SJSA1 (cell line): ENCODE data around the gene F2RL3. TPM values are rescaled to one million over a fixed set of nuclear protein-coding genes. Genes with fewer than 3 reads are reported as not detected.
"Not testable (repeated sequence)": the region's sequence is repeated elsewhere in the genome, so short reads cannot be mapped to it uniquely, and the experiment has no call there.

Experiments used
- DNase-seq, 2 experiments: peaks; one replicate each; pipeline ENCODE4 v3.0.0-alpha.2; 2015 to 2020; ENCODE audit warnings: low spot score in 2 of 2, low read depth in 1 of 2
- H3K27ac ChIP-seq: fragments of 250-450 bp; sonication (Bioruptor Pico); 2 replicates; pipeline ENCODE4 v1.5.1; 2020; ENCODE audit warnings: mild to moderate bottlenecking, moderate library complexity
- H3K27me3 ChIP-seq: fragments of 250-450 bp; sonication (Bioruptor Pico); replicated peaks from 2 replicates; pipeline ENCODE4 v1.5.1; 2020; ENCODE audit warnings: mild to moderate bottlenecking, moderate library complexity
- H3K36me3 ChIP-seq: fragments of 250-450 bp; sonication (Bioruptor Pico); 2 replicates; pipeline ENCODE4 v1.5.1; 2020; ENCODE audit warnings: mild to moderate bottlenecking
- H3K4me1 ChIP-seq: fragments of 250-450 bp; sonication (Bioruptor Pico); replicated peaks from 2 replicates; pipeline ENCODE4 v1.6.1; 2021; ENCODE audit warnings: mild to moderate bottlenecking
- H3K4me3 ChIP-seq: fragments of 250-450 bp; sonication (Bioruptor Pico); 2 replicates; pipeline ENCODE4 v1.5.1; 2020; ENCODE audit warnings: mild to moderate bottlenecking
- H3K9me3 ChIP-seq: fragments of 250-450 bp; sonication (Bioruptor Pico); replicated peaks from 2 replicates; pipeline ENCODE4 v1.5.1; 2020; ENCODE audit warnings: mild to moderate bottlenecking
- total RNA-seq: library from RNA; depleted of rRNA; stranded (reverse); fragments of >200 nt; shearing (Covaris generic); gene quantifications from 2 replicates; pipeline ENCODE4 v1.2.3, GENCODE V29; 2014; rRNA removed

Gene F2RL3
- total RNA-seq, 1 experiment from 2014 or later: 0.37 TPM

DNA sequence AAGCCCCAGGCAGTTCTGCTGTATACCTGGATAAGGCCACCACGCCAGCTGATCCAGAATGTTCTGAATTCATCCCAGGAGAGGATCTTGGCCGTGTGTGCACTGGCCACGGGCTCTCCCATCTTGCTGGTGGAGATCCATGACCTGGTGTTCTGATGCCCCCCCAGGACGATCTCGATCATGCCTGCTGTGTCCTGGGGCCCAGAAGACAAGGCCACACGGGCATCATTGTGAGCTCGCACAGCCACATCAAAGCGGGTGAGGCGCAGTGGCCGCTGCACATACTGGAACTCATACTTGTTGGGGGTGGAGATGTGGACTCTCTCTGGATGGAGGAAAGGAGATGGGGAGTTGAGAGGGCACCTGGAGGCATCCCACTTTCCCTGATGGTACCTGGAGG is 40.1 kb downstream of the F2RL3 start:
- DNase-seq: no peak
- peaks cover 6% of the 10 kb centered on the region; the same call in 1 of the 2 replicates for H3K9me3 ChIP-seq
- no peaks in the 10 kb centered on the region for H3K27me3 ChIP-seq
- H3K36me3 ChIP-seq: no peaks in the 10 kb centered on the region
- no peaks in the 10 kb centered on the region for H3K4me1 ChIP-seq
- no peak overlapping the region for H3K27ac ChIP-seq
- H3K4me3 ChIP-seq: no peak overlapping the region

DNA sequence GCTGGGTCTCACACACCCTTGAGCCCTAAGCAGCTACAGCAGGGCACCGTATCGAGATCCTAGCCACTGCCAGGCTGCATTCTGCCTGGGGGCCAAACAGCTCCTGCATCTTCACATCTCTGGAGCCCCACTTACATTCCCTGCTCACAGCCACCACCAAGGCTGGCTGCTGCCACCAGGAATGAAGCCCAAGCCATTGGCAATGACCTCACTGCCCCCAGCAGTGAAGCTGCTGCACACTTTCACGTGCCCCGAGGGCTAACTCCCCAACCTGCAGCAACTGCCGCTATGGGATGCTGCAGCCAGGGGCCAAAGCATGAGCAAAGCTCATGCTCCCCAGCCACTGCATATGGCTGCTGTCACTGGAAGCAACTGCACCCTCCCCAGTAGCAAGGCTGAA is 42.0 kb downstream of the F2RL3 start:
- Histone ChIP-seq H3K9me3 (0 out of 2 replicates have a peak, but pooled peaks cover 3% of the 10 kb centered on the region), H3K36me3 (no peaks in the 10 kb centered on the region), H3K27ac (no peak overlapping the region), H3K4me3 (no peak overlapping the region), H3K4me1 (no peaks in the 10 kb centered on the region), H3K27me3 (no peaks in the 10 kb centered on the region)
- DNase-seq: no peak

DNA sequence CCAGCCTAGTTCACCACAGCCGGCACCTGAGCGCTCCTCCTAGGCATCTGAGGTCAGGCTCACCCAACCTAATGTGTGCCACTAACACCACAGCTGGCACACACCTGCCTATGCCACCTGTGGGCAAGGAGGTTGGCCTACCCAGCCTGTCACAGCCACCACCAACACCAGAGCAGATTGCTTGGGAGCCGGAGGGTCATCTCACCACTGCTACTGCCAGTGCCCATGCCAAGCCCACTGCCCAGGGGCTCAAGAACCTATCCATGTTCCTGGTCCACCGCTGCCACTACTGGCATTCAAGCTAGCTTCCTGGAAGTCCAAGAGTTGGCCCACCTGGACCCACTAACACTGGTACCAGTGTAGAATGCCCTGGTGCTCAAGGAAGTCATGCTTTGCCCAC is 42.5 kb downstream of the F2RL3 start:
- Histone ChIP-seq H3K27me3 (no peaks in the 10 kb centered on the region), H3K4me3 (no peak overlapping the region), H3K4me1 (no peaks in the 10 kb centered on the region), H3K9me3 (0 out of 2 replicates have a peak, but pooled peaks cover 3% of the 10 kb centered on the region), H3K27ac (no peak overlapping the region), H3K36me3 (no peaks in the 10 kb centered on the region)
- DNase-seq: no peak

GRCh38 chr19:16934489-16934888 is 45.7 kb downstream of the F2RL3 start:
- no peaks in the 10 kb centered on the region for H3K27me3 ChIP-seq
- H3K27ac ChIP-seq: no peak overlapping the region
- H3K9me3 ChIP-seq: 0 out of 2 replicates have a peak, but pooled peaks cover 3% of the 10 kb centered on the region
- no peak for DNase-seq
- no peaks in the 10 kb centered on the region for H3K4me1 ChIP-seq
- H3K36me3 ChIP-seq: no peaks in the 10 kb centered on the region
- H3K4me3 ChIP-seq: no peak overlapping the region

DNA sequence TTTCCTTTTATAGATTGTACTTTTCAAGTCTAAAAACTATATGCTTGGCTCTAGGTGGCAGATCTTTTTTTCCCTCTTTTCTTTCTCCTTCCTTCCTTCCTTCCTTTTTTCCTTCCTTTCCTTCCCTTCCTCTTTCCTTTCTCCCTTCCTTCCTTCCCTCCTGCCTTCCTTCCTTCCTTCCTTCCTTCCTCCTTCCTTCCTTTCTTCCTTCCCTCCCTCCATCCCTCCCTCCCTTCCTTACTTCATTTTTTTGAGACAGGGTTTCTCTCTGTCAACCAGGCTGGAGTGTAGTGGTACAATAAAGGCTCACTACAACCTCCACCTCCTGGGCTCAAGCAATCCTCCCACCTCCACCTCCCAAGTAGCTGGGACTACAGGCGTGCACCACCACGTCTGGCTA is 48.1 kb downstream of the F2RL3 start:
- no peak overlapping the region for H3K27ac ChIP-seq

GRCh38 chr19:16937796-16938195 is 49.0 kb downstream of the F2RL3 start:
- H3K4me3 ChIP-seq, H3K27ac ChIP-seq, H3K27me3 ChIP-seq, H3K4me1 ChIP-seq, DNase-seq, H3K9me3 ChIP-seq, H3K36me3 ChIP-seq: not testable (repeated sequence)

More for the DNA sequence above, 48.1 kb downstream of the F2RL3 start:
- no peaks in the 10 kb centered on the region for H3K36me3 ChIP-seq
- H3K27me3 ChIP-seq: no peaks in the 10 kb centered on the region
- H3K9me3 ChIP-seq: 0 out of 2 replicates have a peak, but pooled peaks cover 3% of the 10 kb centered on the region
- H3K4me1 ChIP-seq: no peaks in the 10 kb centered on the region
- no peak for DNase-seq
- H3K4me3 ChIP-seq: no peak overlapping the region

DNA sequence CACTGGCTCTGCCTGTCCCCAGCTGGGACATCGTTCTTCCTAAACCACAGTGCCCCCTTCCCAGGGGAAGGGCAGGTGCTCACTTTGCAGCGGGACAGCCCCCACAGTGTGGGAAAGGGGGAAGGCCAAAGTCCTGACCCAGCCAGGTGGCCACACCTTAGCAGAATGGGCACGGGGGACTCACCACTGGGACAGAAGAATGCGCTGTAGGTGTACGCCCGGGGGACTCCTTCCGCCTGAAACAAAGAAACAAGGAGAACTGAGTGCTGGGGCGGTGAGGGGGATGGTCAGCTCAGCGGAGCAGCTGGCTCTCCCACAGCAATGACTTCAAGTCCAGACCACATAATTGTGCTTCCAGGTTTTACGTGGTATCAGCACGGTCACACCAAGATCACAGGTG is 49.4 kb downstream of the F2RL3 start:
- Histone ChIP-seq H3K27me3 (no peaks in the 10 kb centered on the region), H3K4me1 (no peaks in the 10 kb centered on the region), H3K9me3 (0 out of 2 replicates have a peak, but pooled peaks cover 3% of the 10 kb centered on the region), H3K27ac (no peak overlapping the region), H3K36me3 (no peaks in the 10 kb centered on the region), H3K4me3 (no peak overlapping the region)
- no peak for DNase-seq

GRCh38 chr19:16940063-16940462 is 51.3 kb downstream of the F2RL3 start:
- not testable (repeated sequence) for H3K36me3 ChIP-seq, H3K4me1 ChIP-seq, H3K4me3 ChIP-seq, H3K9me3 ChIP-seq, H3K27ac ChIP-seq, H3K27me3 ChIP-seq
- peak in 1 of 2 experiments; percentile 12 for DNase-seq

DNA sequence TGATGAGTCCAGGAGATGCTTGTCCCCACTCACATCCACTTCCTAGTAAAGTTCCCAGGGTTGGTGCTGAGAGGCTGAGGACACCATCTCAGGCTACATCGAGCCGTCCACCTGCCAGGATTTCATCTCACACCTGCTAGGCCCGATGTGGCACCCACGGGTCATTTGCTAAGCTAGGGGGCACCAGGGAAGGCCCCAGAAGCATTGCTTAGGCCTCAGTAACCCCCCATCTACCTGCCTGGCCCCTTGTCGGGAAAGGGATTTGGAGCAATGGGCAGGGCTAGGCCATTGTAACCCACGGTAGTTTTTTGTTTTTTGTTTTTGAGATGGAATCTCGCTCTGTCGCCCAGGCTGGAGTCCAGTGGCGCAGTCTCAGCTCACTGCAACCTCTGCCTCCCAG is 51.8 kb downstream of the F2RL3 start:
- DNase-seq: peak in 1 of 2 experiments; percentile 17
- H3K36me3 ChIP-seq: no peaks in the 10 kb centered on the region
- no peaks in the 10 kb centered on the region for H3K9me3 ChIP-seq
- H3K4me1 ChIP-seq: no peaks in the 10 kb centered on the region
- no peaks in the 10 kb centered on the region for H3K27me3 ChIP-seq
- no peak overlapping the region for H3K4me3 ChIP-seq
- H3K27ac ChIP-seq: no peak overlapping the region

Other genes starting within 250 kb of the F2RL3 start
- 101 and 150 TPM in 2 replicates for gene SMIM7, start 228.9 kb upstream of the F2RL3 start, total RNA-seq
- gene TMEM38A, start 227.9 kb upstream of the F2RL3 start, total RNA-seq: 0.13 and 0.97 TPM in 2 replicates
- gene NWD1, start 169.2 kb upstream of the F2RL3 start, total RNA-seq: not detected in 2 replicates
- 9.5 and 18.8 TPM in 2 replicates for gene SIN3B, start 59.6 kb upstream of the F2RL3 start, total RNA-seq
- 0.34 and 1.3 TPM in 2 replicates for gene CPAMD8, start 137.8 kb downstream of the F2RL3 start, total RNA-seq
- 19.1 and 21.5 TPM in 2 replicates for gene HAUS8, start 186.5 kb downstream of the F2RL3 start, total RNA-seq
- gene MYO9B, start 186.8 kb downstream of the F2RL3 start, total RNA-seq: 26.7 and 39.9 TPM in 2 replicates